Astrocyte (in vitro differentiated cells and primary cell): ENCODE data around the gene PCCA. TPM values are rescaled to one million over a fixed set of nuclear protein-coding genes. Genes with fewer than 3 reads are reported as not detected.

Source experiments
- DNase-seq: peaks from one replicate; pipeline ENCODE4 v3.0.0-alpha.2; 2010; ENCODE audit warnings: low read depth
- FAIRE-seq: peaks from 2 replicates; lab custom pipeline; 2011; peaks lifted over from hg19 to GRCh38; lab: Jason Lieb, UNC
- H2AFZ ChIP-seq: 2 replicates; pipeline ENCODE4 v1.6.0; 2012; ENCODE audit warnings: low read depth, low read length, inconsistent platforms
- H3K27ac ChIP-seq: 2 replicates; pipeline ENCODE4 v1.5.1; 2011; ENCODE audit warnings: low read depth, low read length, inconsistent platforms
- H3K27me3 ChIP-seq: 2 replicates; pipeline ENCODE4 v1.6.0; 2011; ENCODE audit warnings: low read length, inconsistent platforms; ENCODE audit not compliant: insufficient read depth
- H3K36me3 ChIP-seq: 2 replicates; pipeline ENCODE4 v1.5.1; 2011; ENCODE audit warnings: low read length, inconsistent platforms; ENCODE audit not compliant: insufficient read depth
- H3K4me1 ChIP-seq: 2 replicates; pipeline ENCODE4 v1.5.1; 2011; ENCODE audit warnings: low read length, inconsistent platforms; ENCODE audit not compliant: insufficient read depth
- H3K4me2 ChIP-seq: 2 replicates; pipeline ENCODE4 v1.6.0; 2012; ENCODE audit warnings: low read length, inconsistent platforms
- H3K4me3 ChIP-seq: 2 replicates; pipeline ENCODE4 v1.5.1; 2011; ENCODE audit warnings: low read depth, mild to moderate bottlenecking, low read length, inconsistent platforms; ENCODE audit not compliant: insufficient read depth
- H3K79me2 ChIP-seq: 2 replicates; pipeline ENCODE4 v1.6.0; 2012; ENCODE audit warnings: mild to moderate bottlenecking, low read length, inconsistent platforms; ENCODE audit not compliant: insufficient read depth
- H3K9ac ChIP-seq: 2 replicates; pipeline ENCODE4 v1.6.0; 2012; ENCODE audit warnings: mild to moderate bottlenecking, low read length, inconsistent platforms
- H3K9me3 ChIP-seq: 2 replicates; pipeline ENCODE4 v1.5.1; 2012; ENCODE audit warnings: low read depth, mild to moderate bottlenecking, low read length, inconsistent platforms; ENCODE audit not compliant: insufficient read depth
- H4K20me1 ChIP-seq: 2 replicates; pipeline ENCODE4 v1.6.0; 2012; ENCODE audit warnings: low read length, inconsistent platforms; ENCODE audit not compliant: insufficient read depth
- H3K27ac Mint-ChIP-seq: one replicate; pipeline ENCODE4 v1.8.0; 2021; ENCODE audit warnings: mild to moderate bottlenecking, mixed read lengths; ENCODE audit not compliant: unreplicated experiment
- H3K27me3 Mint-ChIP-seq: one replicate; pipeline ENCODE4 v1.8.0; 2021; ENCODE audit warnings: low read depth, mixed read lengths; ENCODE audit not compliant: unreplicated experiment
- H3K36me3 Mint-ChIP-seq: one replicate; pipeline ENCODE4 v1.8.0; 2021; ENCODE audit warnings: low read depth, mixed read lengths; ENCODE audit not compliant: unreplicated experiment
- H3K4me1 Mint-ChIP-seq: one replicate; pipeline ENCODE4 v1.8.0; 2021; ENCODE audit warnings: low read depth, mixed read lengths; ENCODE audit not compliant: unreplicated experiment
- H3K4me3 Mint-ChIP-seq: one replicate; pipeline ENCODE4 v1.8.0; 2021; ENCODE audit warnings: mild to moderate bottlenecking, moderate library complexity, mixed read lengths; ENCODE audit not compliant: unreplicated experiment
- H3K9me3 Mint-ChIP-seq: one replicate; pipeline ENCODE4 v1.8.0; 2021; ENCODE audit warnings: mild to moderate bottlenecking, mixed read lengths; ENCODE audit not compliant: unreplicated experiment
- CTCF ChIP-seq: IDR thresholded peaks from 2 replicates; pipeline ENCODE4 v1.5.1; 2011; ENCODE audit warnings: low read depth, mild to moderate bottlenecking, inconsistent platforms, low read length, moderate library complexity; ENCODE audit not compliant: insufficient read depth
- EZH2 ChIP-seq: IDR thresholded peaks from 2 replicates; pipeline ENCODE4 v1.6.1; 2012; ENCODE audit warnings: mild to moderate bottlenecking, low read length, inconsistent platforms; ENCODE audit not compliant: insufficient read depth
- total RNA-seq: library from RNA; stranded (reverse); gene quantifications from 2 replicates; pipeline ENCODE4 v1.2.1, GENCODE V29; 2021

PCCA gene
- total RNA-seq, 1 donor from 2014 or later, result 13.9 TPM

- DNase-seq (peak; percentile 95), FAIRE-seq (peak; percentile 98)
- H3K27ac Mint-ChIP-seq, result peak overlapping the region; percentile 95
These were observed 43.1 kb downstream of the PCCA start for GRCh38 chr13:100131863-100132574.

GRCh38 chr13:100138859-100139491, 50.1 kb downstream of the PCCA start:
- FAIRE-seq, result peak; percentile 9

More at GRCh38 chr13:100131863-100132574, 43.1 kb downstream of the PCCA start:
- Mint-ChIP-seq H3K4me3 (peak overlapping the region; percentile 72), H3K36me3 (peaks cover 4% of the 10 kb centered on the region), H3K27me3 (no peaks in the 10 kb centered on the region), H3K4me1 (peaks cover 46% of the 10 kb centered on the region), H3K9me3 (no peaks in the 10 kb centered on the region)
- peak overlapping the region; percentile 34 for H3K9ac ChIP-seq
- H3K4me2 ChIP-seq, result peak overlapping the region; percentile 58
- H3K4me1 ChIP-seq, result peaks cover 15% of the 10 kb centered on the region
- H3K4me3 ChIP-seq, result no peak overlapping the region
- peak overlapping the region; percentile 63 for H3K27ac ChIP-seq
- H4K20me1 ChIP-seq, result no peaks in the 10 kb centered on the region
- H2AFZ ChIP-seq, result no peak overlapping the region
- H3K27me3 ChIP-seq, result no peaks in the 10 kb centered on the region
- H3K9me3 ChIP-seq, result no peaks in the 10 kb centered on the region
- TF ChIP-seq CTCF, result no peak
- no peaks in the 10 kb centered on the region for H3K36me3 ChIP-seq
- peaks cover 3% of the 10 kb centered on the region for H3K79me2 ChIP-seq

More at GRCh38 chr13:100138859-100139491, 50.1 kb downstream of the PCCA start:
- H3K4me2 ChIP-seq, result no peak overlapping the region
- DNase-seq, result no peak
- Mint-ChIP-seq H3K27me3 (no peaks in the 10 kb centered on the region), H3K27ac (peak overlapping the region; percentile 4), H3K9me3 (no peaks in the 10 kb centered on the region), H3K36me3 (peaks cover 4% of the 10 kb centered on the region), H3K4me3 (no peak overlapping the region), H3K4me1 (peaks cover 33% of the 10 kb centered on the region)
- no peak overlapping the region for H3K9ac ChIP-seq
- peaks cover 8% of the 10 kb centered on the region for H3K4me1 ChIP-seq
- H3K79me2 ChIP-seq, result peaks cover 4% of the 10 kb centered on the region
- H3K27me3 ChIP-seq, result no peaks in the 10 kb centered on the region
- H3K9me3 ChIP-seq, result no peaks in the 10 kb centered on the region
- no peaks in the 10 kb centered on the region for H4K20me1 ChIP-seq
- H3K4me3 ChIP-seq, result no peak overlapping the region
- H3K27ac ChIP-seq, result peak overlapping the region; percentile 12
- no peak overlapping the region for H2AFZ ChIP-seq
- TF ChIP-seq CTCF (no peak), EZH2 (no peak)
- H3K36me3 ChIP-seq, result no peaks in the 10 kb centered on the region
